HEK293 (cell line): ENCODE measurements around the gene KATNAL1.

ENCODE experiments used
- CTCF ChIP-seq: fragments of 450-650 bp; formaldehyde crosslinking; IDR thresholded peaks from 2 replicates; pipeline ENCODE4 v1.5.1; 2016; ENCODE audit warnings: missing biosample characterization, missing genetic modification characterization
- ZBTB8A ChIP-seq: fragments of 450-650 bp; formaldehyde crosslinking; IDR thresholded peaks from 2 replicates; pipeline ENCODE4 v1.5.1; 2016; ENCODE audit warnings: missing biosample characterization, missing genetic modification characterization
- ZNF121 ChIP-seq: fragments of 450-650 bp; formaldehyde crosslinking; IDR thresholded peaks from 2 replicates; pipeline ENCODE4 v1.5.1; 2016; ENCODE audit warnings: missing biosample characterization, missing genetic modification characterization
- ZNF133 ChIP-seq: fragments of 450-650 bp; formaldehyde crosslinking; IDR thresholded peaks from 2 replicates; pipeline ENCODE4 v1.5.1; 2016; ENCODE audit warnings: missing biosample characterization, missing genetic modification characterization
- ZNF169 ChIP-seq: fragments of 450-650 bp; formaldehyde crosslinking; IDR thresholded peaks from 2 replicates; pipeline ENCODE4 v1.5.1; 2016; ENCODE audit warnings: missing biosample characterization, missing genetic modification characterization
- ZNF302 ChIP-seq: fragments of 450-650 bp; formaldehyde crosslinking; IDR thresholded peaks from 2 replicates; pipeline ENCODE4 v1.5.1; 2016; ENCODE audit warnings: missing biosample characterization, missing genetic modification characterization, low read depth
- ZNF530 ChIP-seq: fragments of 450-650 bp; formaldehyde crosslinking; IDR thresholded peaks from 2 replicates; pipeline ENCODE4 v1.5.1; 2016; ENCODE audit warnings: low read depth, missing biosample characterization, missing genetic modification characterization
- ZNF549 ChIP-seq: fragments of 450-650 bp; IDR thresholded peaks from 2 replicates; pipeline ENCODE4 v1.5.1; 2018; ENCODE audit warnings: missing biosample characterization, missing genetic modification characterization, mild to moderate bottlenecking, inconsistent platforms, moderate library complexity
- ZNF596 ChIP-seq: fragments of 450-650 bp; IDR thresholded peaks from 2 replicates; pipeline ENCODE4 v1.5.0; 2018; ENCODE audit warnings: missing biosample characterization, mild to moderate bottlenecking, missing genetic modification characterization, moderate library complexity
- ZNF660 ChIP-seq: fragments of 450-650 bp; IDR thresholded peaks from 2 replicates; pipeline ENCODE4 v1.5.1; 2018; ENCODE audit warnings: missing biosample characterization, mild to moderate bottlenecking, missing genetic modification characterization
- ZNF777 ChIP-seq: fragments of 450-650 bp; formaldehyde crosslinking; IDR thresholded peaks from 2 replicates; pipeline ENCODE4 v1.5.1; 2017; ENCODE audit warnings: missing biosample characterization, missing genetic modification characterization, borderline replicate concordance
- TF ChIP-seq, protein P1 (sequence below): sonication (generic); formaldehyde crosslinking; IDR thresholded peaks from 2 replicates; pipeline ENCODE4 v1.8.1; 2022; ENCODE audit warnings: mild to moderate bottlenecking, moderate library complexity, missing genetic modification reagents
- TF ChIP-seq, protein P2 (sequence below): fragments of 450-650 bp; formaldehyde crosslinking; IDR thresholded peaks from 2 replicates; pipeline ENCODE4 v1.5.1; 2016; ENCODE audit warnings: missing biosample characterization, missing genetic modification characterization

GRCh38 chr13:30338952-30339351, 31.6 kb upstream of the KATNAL1 start:
- TF ChIP-seq CTCF (tag by site-specific recombination) (no peak), ZNF549 (no peak), ZNF121 (no peak), ZNF169 (tag by site-specific recombination) (no peak), ZNF660 (tag by site-specific recombination) (no peak), ZNF133 (tag by site-specific recombination) (no peak), ZNF777 (tag by site-specific recombination) (no peak), ZNF596 (tag by site-specific recombination) (no peak), ZNF302 (tag by site-specific recombination) (no peak), ZNF530 (tag by site-specific recombination) (no peak), ZBTB8A (tag by site-specific recombination) (no peak)
- TF ChIP-seq, protein P1, sequence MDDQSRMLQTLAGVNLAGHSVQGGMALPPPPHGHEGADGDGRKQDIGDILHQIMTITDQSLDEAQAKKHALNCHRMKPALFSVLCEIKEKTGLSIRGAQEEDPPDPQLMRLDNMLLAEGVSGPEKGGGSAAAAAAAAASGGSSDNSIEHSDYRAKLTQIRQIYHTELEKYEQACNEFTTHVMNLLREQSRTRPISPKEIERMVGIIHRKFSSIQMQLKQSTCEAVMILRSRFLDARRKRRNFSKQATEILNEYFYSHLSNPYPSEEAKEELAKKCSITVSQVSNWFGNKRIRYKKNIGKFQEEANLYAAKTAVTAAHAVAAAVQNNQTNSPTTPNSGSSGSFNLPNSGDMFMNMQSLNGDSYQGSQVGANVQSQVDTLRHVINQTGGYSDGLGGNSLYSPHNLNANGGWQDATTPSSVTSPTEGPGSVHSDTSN (CRISPR knock-in tag): no peak
- TF ChIP-seq, protein P2, sequence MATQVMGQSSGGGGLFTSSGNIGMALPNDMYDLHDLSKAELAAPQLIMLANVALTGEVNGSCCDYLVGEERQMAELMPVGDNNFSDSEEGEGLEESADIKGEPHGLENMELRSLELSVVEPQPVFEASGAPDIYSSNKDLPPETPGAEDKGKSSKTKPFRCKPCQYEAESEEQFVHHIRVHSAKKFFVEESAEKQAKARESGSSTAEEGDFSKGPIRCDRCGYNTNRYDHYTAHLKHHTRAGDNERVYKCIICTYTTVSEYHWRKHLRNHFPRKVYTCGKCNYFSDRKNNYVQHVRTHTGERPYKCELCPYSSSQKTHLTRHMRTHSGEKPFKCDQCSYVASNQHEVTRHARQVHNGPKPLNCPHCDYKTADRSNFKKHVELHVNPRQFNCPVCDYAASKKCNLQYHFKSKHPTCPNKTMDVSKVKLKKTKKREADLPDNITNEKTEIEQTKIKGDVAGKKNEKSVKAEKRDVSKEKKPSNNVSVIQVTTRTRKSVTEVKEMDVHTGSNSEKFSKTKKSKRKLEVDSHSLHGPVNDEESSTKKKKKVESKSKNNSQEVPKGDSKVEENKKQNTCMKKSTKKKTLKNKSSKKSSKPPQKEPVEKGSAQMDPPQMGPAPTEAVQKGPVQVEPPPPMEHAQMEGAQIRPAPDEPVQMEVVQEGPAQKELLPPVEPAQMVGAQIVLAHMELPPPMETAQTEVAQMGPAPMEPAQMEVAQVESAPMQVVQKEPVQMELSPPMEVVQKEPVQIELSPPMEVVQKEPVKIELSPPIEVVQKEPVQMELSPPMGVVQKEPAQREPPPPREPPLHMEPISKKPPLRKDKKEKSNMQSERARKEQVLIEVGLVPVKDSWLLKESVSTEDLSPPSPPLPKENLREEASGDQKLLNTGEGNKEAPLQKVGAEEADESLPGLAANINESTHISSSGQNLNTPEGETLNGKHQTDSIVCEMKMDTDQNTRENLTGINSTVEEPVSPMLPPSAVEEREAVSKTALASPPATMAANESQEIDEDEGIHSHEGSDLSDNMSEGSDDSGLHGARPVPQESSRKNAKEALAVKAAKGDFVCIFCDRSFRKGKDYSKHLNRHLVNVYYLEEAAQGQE (tag by site-specific recombination): no peak
